Right lobe of liver (tissue), 4 donors: ENCODE data around the gene ARMC9.

Source experiments
- CTCF ChIP-seq, 4 donors: fragments of 200-600 bp in 3 of 4; fragments of 450-650 bp in 1 of 4; IDR thresholded peaks; one replicate each; pipeline versions ENCODE4 v1.5.1 to v1.8.0; 2016 to 2022; ENCODE audit warnings: antibody characterized with exemption in 4 of 4, mild to moderate bottlenecking in 2 of 4
- POLR2A ChIP-seq: fragments of 450-650 bp; IDR thresholded peaks from one replicate; pipeline ENCODE4 v1.6.1; 2017; ENCODE audit warnings: antibody characterized with exemption, mild to moderate bottlenecking
- donor health status: DM: no; HTN: no; CAD: no.
- donor health status: DM: no; HTN: no; CAD: no.
- donor health status: DM: no; HTN: yes; CAD: no.

GRCh38 chr2:231170055-231170454, 28.4 kb upstream of the ARMC9 start:
- TF ChIP-seq CTCF (IDR thresholded peaks at IDR 0.05) (no peak), POLR2A (no peak)
